OCI-LY1 (cell line): Measurements from ENCODE around the gene C9orf40.

Source experiments
- H2AFZ ChIP-seq: fragments of 200-600 bp; sonication (generic), shearing (Covaris generic); 2 replicates; pipeline ENCODE4 v1.6.0; 2014; ENCODE audit warnings: antibody characterized with exemption, mild to moderate bottlenecking, low read length
- H3F3A ChIP-seq: fragments of 200-600 bp; sonication (generic), shearing (Covaris generic); 2 replicates; pipeline ENCODE4 v1.6.0; 2014; ENCODE audit warnings: mild to moderate bottlenecking, antibody characterized with exemption, low read length, moderate library complexity; ENCODE audit not compliant: insufficient read depth
- H3K27ac ChIP-seq: fragments of 200-600 bp; sonication (generic); 2 replicates; pipeline ENCODE4 v1.5.1; 2014; ENCODE audit warnings: low read length, mixed run types, mild to moderate bottlenecking, low read depth; ENCODE audit not compliant: poor library complexity, severe bottlenecking
- H3K27me3 ChIP-seq: fragments of 200-600 bp; sonication (generic); 2 replicates; pipeline ENCODE4 v1.6.0; 2014; ENCODE audit warnings: antibody characterized with exemption, mild to moderate bottlenecking, low read length, moderate library complexity; ENCODE audit not compliant: insufficient read depth
- H3K36me3 ChIP-seq: fragments of 200-600 bp; sonication (generic); 2 replicates; pipeline ENCODE4 v1.6.1; 2014; ENCODE audit warnings: mild to moderate bottlenecking, antibody characterized with exemption, low read length, moderate library complexity, mixed read lengths; ENCODE audit not compliant: insufficient read depth
- H3K4me1 ChIP-seq: fragments of 200-600 bp; sonication (generic); 2 replicates; pipeline ENCODE4 v1.5.1; 2014; ENCODE audit warnings: mild to moderate bottlenecking, low read length, moderate library complexity; ENCODE audit not compliant: insufficient read depth, severe bottlenecking
- H3K4me2 ChIP-seq: fragments of 200-600 bp; sonication (generic), shearing (Covaris generic); 2 replicates; pipeline ENCODE4 v1.6.1; 2014; ENCODE audit warnings: low read length
- H3K4me3 ChIP-seq: fragments of 200-600 bp; sonication (generic); 2 replicates; pipeline ENCODE4 v1.5.1; 2014; ENCODE audit warnings: low read length, low read depth, mild to moderate bottlenecking, mixed read lengths; ENCODE audit not compliant: poor library complexity, severe bottlenecking
- H3K79me2 ChIP-seq: fragments of 200-600 bp; shearing (Covaris generic); 2 replicates; pipeline ENCODE4 v1.6.1; 2016; ENCODE audit warnings: mixed run types, low read length, mixed read lengths; ENCODE audit not compliant: insufficient read depth
- H3K9ac ChIP-seq: fragments of 200-600 bp; sonication (generic), shearing (Covaris generic); 2 replicates; pipeline ENCODE4 v1.6.1; 2014; ENCODE audit warnings: mild to moderate bottlenecking, low read length, mixed read lengths
- H3K9me2 ChIP-seq: fragments of 200-600 bp; sonication (generic), shearing (Covaris generic); 2 replicates; pipeline ENCODE4 v1.6.1; 2014; ENCODE audit warnings: low read depth, mild to moderate bottlenecking, low read length, mixed read lengths
- H3K9me3 ChIP-seq: fragments of 200-600 bp; shearing (Covaris generic); 2 replicates; pipeline ENCODE4 v1.6.1; 2014; ENCODE audit warnings: low read length, mixed read lengths
- H4K20me1 ChIP-seq: fragments of 200-600 bp; sonication (generic), shearing (Covaris generic); 2 replicates; pipeline ENCODE4 v1.6.0; 2016; ENCODE audit warnings: mild to moderate bottlenecking, low read length; ENCODE audit not compliant: insufficient read depth
- CTCF ChIP-seq: fragments of 200-600 bp; sonication (generic), shearing (Covaris generic); IDR thresholded peaks from 2 replicates; pipeline ENCODE4 v1.5.1; 2017; ENCODE audit warnings: mild to moderate bottlenecking, antibody characterized with exemption, low read length, moderate library complexity, mixed read lengths
- EZH2 ChIP-seq: fragments of 200-600 bp; sonication (generic), shearing (Covaris generic); IDR thresholded peaks from 2 replicates; pipeline ENCODE4 v1.8.0; 2017; ENCODE audit warnings: borderline replicate concordance, mixed run types, mild to moderate bottlenecking, antibody characterized with exemption, low read length, moderate library complexity, mixed read lengths

Gene C9orf40

DNA sequence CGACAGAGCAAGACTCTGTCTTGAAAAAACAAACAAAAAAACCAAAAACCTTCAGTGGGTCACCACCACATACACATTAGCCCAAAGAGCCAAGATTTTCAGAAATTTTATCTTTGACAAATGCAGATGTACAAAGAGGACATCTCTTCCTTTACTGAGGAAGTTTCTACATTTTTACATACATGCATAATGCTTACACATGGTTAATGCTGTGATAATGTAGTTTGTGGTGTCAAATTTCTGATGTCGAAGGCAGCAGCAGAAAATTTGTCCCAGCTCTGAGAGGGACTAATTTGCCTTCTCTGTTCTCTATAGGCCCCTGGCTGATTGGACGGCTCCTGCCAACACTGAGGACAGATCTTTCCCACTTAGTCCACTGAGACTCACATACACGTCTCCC is 24.6 kb upstream of the C9orf40 start:
- Histone ChIP-seq H3K36me3 (peaks cover 24% of the 10 kb centered on the region), H3K4me2 (no peak overlapping the region), H3K9me3 (0 out of 2 replicates have a peak, but pooled peaks cover 3% of the 10 kb centered on the region)

DNA sequence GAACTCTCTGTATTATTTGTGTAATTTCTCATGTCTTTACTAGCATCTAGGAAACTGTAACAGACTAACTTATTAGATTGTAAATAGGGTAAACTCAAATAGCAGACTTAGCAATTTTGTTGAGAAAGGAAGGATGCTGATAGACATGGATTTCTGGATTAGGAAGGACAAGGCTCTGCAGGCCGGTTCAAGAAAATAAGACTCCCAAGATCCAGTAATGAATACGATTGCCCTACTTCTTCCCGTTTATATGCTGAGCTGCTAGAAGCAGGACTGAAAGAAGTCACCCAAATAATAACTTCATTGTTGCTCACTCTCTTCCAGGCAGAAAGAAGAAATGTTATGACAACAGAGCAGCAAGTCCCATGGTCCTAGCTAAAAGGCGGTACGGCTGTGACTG is 22.8 kb upstream of the C9orf40 start:
- H3K9me2 ChIP-seq: no peaks in the 10 kb centered on the region
- 0 out of 2 replicates have a peak, but pooled peaks cover 3% of the 10 kb centered on the region for H3K9me3 ChIP-seq
- H2AFZ ChIP-seq: no peak overlapping the region
- H4K20me1 ChIP-seq: no peaks in the 10 kb centered on the region
- no peak overlapping the region for H3K9ac ChIP-seq
- H3K79me2 ChIP-seq: no peaks in the 10 kb centered on the region
- H3K4me2 ChIP-seq: no peak overlapping the region
- H3F3A ChIP-seq: no peaks in the 10 kb centered on the region
- no peak overlapping the region for H3K4me3 ChIP-seq
- H3K27me3 ChIP-seq: no peaks in the 10 kb centered on the region
- H3K27ac ChIP-seq: no peak overlapping the region
- no peaks in the 10 kb centered on the region for H3K4me1 ChIP-seq
- TF ChIP-seq EZH2: no peak
- no peak for TF ChIP-seq CTCF
- peaks cover 24% of the 10 kb centered on the region for H3K36me3 ChIP-seq

More for the DNA sequence above, 24.6 kb upstream of the C9orf40 start:
- Histone ChIP-seq H3K9me2 (no peaks in the 10 kb centered on the region), H3K4me3 (no peak overlapping the region), H3K79me2 (no peaks in the 10 kb centered on the region), H3K4me1 (no peaks in the 10 kb centered on the region), H2AFZ (no peak overlapping the region), H3F3A (no peaks in the 10 kb centered on the region), H3K27me3 (no peaks in the 10 kb centered on the region), H4K20me1 (no peaks in the 10 kb centered on the region), H3K27ac (no peak overlapping the region), H3K9ac (no peak overlapping the region)
- no peak for TF ChIP-seq CTCF
- TF ChIP-seq EZH2: no peak

GRCh38 chr9:74974558-74974957 is 21.8 kb upstream of the C9orf40 start:
- Histone ChIP-seq H3K9me3 (0 out of 2 replicates have a peak, but pooled peaks cover 3% of the 10 kb centered on the region), H3K79me2 (no peaks in the 10 kb centered on the region), H3F3A (no peaks in the 10 kb centered on the region), H3K4me3 (no peak overlapping the region), H3K4me1 (no peaks in the 10 kb centered on the region), H3K27me3 (no peaks in the 10 kb centered on the region), H4K20me1 (no peaks in the 10 kb centered on the region), H3K4me2 (no peak overlapping the region), H3K27ac (no peak overlapping the region), H3K9ac (no peak overlapping the region), H3K36me3 (peaks cover 16% of the 10 kb centered on the region), H3K9me2 (no peaks in the 10 kb centered on the region), H2AFZ (no peak overlapping the region)
- no peak for TF ChIP-seq CTCF
- TF ChIP-seq EZH2: no peak
